Activated B cell treated with CpG ODN at 0.5 μM for 24 hours (primary cell): ENCODE data around the gene SMIM28. TPM values are rescaled to one million over a fixed set of nuclear protein-coding genes. Genes with fewer than 3 reads are reported as not detected.

Experiments
- ATAC-seq: fragments of 200-7000 bp; cut with Tn5 transposase; one replicate; pipeline ENCODE4 v1.10.0; 2021; ENCODE audit warnings: low read depth, mild to moderate bottlenecking, moderate library complexity
- CTCF ChIA-PET: fragments of 350-600 bp; sonication (Branson Sonifier 250); formaldehyde crosslinking; loops from one replicate; lab custom pipeline; 2021; ENCODE audit warnings: antibody characterized with exemption; lab: Charles Lee
- POLR2A ChIA-PET: fragments of 350-600 bp; sonication (Branson Sonifier 250); formaldehyde crosslinking; loops from one replicate; lab custom pipeline; 2021; ENCODE audit warnings: antibody characterized with exemption; lab: Charles Lee
- DNase-seq: peaks from one replicate; pipeline ENCODE4 v3.0.0; 2022
- H3K27ac Mint-ChIP-seq: one replicate; pipeline ENCODE4 v1.8.0; 2020; ENCODE audit warnings: mixed read lengths
- H3K27me3 Mint-ChIP-seq: one replicate; pipeline ENCODE4 v1.8.0; 2021; ENCODE audit warnings: mixed read lengths
- H3K36me3 Mint-ChIP-seq: one replicate; pipeline ENCODE4 v1.8.0; 2021; ENCODE audit warnings: low read depth, mixed read lengths
- H3K4me1 Mint-ChIP-seq: one replicate; pipeline ENCODE4 v1.8.0; 2021; ENCODE audit warnings: mixed read lengths
- H3K4me3 Mint-ChIP-seq: one replicate; pipeline ENCODE4 v1.8.0; 2020; ENCODE audit warnings: mild to moderate bottlenecking, mixed read lengths
- H3K9me3 Mint-ChIP-seq: one replicate; pipeline ENCODE4 v1.8.0; 2020; ENCODE audit warnings: mixed read lengths
- intact Hi-C: fragments of 100-400 bp; cut with micrococcal nuclease; formaldehyde crosslinking; loops from one replicate; pipeline ENCODE4 v1.15.1; 2024
- total RNA-seq: library from RNA; stranded (reverse); gene quantifications from 2 replicates; pipeline ENCODE4 v1.2.3, GENCODE V29; 2022
- TF ChIP-seq, protein P1 (sequence below): fragments of 200-600 bp; IDR thresholded peaks from one replicate; pipeline ENCODE4 v1.8.0; 2022; ENCODE audit warnings: antibody characterized with exemption, mild to moderate bottlenecking

SMIM28 gene
- total RNA-seq, 1 donor from 2014 or later = not detected

GRCh38 chr6:138418118-138418742, 40.5 kb downstream of the SMIM28 start:
- Mint-ChIP-seq H3K4me3 (no peak overlapping the region), H3K36me3 (peaks cover 56% of the 10 kb centered on the region), H3K9me3 (no peaks in the 10 kb centered on the region), H3K4me1 (no peaks in the 10 kb centered on the region), H3K27ac (no peak overlapping the region), H3K27me3 (no peaks in the 10 kb centered on the region)
- no peak for ATAC-seq
- DNase-seq = no peak
- POLR2A ChIA-PET = no interaction called here
- TF ChIP-seq, protein P1, sequence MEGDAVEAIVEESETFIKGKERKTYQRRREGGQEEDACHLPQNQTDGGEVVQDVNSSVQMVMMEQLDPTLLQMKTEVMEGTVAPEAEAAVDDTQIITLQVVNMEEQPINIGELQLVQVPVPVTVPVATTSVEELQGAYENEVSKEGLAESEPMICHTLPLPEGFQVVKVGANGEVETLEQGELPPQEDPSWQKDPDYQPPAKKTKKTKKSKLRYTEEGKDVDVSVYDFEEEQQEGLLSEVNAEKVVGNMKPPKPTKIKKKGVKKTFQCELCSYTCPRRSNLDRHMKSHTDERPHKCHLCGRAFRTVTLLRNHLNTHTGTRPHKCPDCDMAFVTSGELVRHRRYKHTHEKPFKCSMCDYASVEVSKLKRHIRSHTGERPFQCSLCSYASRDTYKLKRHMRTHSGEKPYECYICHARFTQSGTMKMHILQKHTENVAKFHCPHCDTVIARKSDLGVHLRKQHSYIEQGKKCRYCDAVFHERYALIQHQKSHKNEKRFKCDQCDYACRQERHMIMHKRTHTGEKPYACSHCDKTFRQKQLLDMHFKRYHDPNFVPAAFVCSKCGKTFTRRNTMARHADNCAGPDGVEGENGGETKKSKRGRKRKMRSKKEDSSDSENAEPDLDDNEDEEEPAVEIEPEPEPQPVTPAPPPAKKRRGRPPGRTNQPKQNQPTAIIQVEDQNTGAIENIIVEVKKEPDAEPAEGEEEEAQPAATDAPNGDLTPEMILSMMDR = no peak
- intact Hi-C loops = no loop called here
- CTCF ChIA-PET = interaction anchor here (0.9 kb wide), 1 partner anchor 302 kb away, joined by 3 read pairs; no protein-coding TSS in a partner anchor

DNA sequence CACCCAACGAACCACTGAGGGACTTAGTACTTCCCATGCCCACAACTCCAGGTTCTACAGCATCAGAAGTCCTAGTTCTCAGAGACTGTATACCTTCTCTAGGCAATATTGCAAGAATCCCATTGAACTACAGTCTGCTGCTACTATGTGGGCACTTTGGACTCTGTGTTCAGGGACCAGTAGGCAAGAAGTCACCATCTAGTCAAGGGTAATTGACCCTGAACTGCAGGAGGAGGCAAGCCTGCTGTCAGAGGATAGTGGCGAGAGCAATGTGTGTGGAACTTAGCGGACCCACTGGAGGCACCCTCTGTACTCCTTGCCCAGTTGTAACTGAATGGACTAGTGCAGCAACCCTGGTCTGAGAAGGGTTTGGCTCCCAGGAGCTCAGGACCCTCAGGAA, 42.1 kb downstream of the SMIM28 start:
- CTCF ChIA-PET = no interaction called here
- no peak overlapping the region for H3K27ac Mint-ChIP-seq
- TF ChIP-seq, protein P1 = no peak
- no peaks in the 10 kb centered on the region for H3K9me3 Mint-ChIP-seq
- intact Hi-C loops = no loop called here
- no peaks in the 10 kb centered on the region for H3K27me3 Mint-ChIP-seq
- no peaks in the 10 kb centered on the region for H3K4me1 Mint-ChIP-seq
- H3K36me3 Mint-ChIP-seq = peaks cover 42% of the 10 kb centered on the region
- H3K4me3 Mint-ChIP-seq = no peak overlapping the region
- no peak for DNase-seq
- ATAC-seq = no peak
- POLR2A ChIA-PET = no interaction called here

- ChIA-PET POLR2A (no interaction called here), CTCF (no interaction called here)
- no peak for DNase-seq
- no peak overlapping the region for H3K4me3 Mint-ChIP-seq
- H3K4me1 Mint-ChIP-seq = no peaks in the 10 kb centered on the region
- H3K9me3 Mint-ChIP-seq = no peaks in the 10 kb centered on the region
- peaks cover 38% of the 10 kb centered on the region for H3K36me3 Mint-ChIP-seq
- H3K27me3 Mint-ChIP-seq = no peaks in the 10 kb centered on the region
- no peak overlapping the region for H3K27ac Mint-ChIP-seq
- no peak for ATAC-seq
- intact Hi-C loops = no loop called here
- TF ChIP-seq, protein P1 = no peak
Observed at GRCh38 chr6:138420356-138420755, 42.7 kb downstream of the SMIM28 start.

DNA sequence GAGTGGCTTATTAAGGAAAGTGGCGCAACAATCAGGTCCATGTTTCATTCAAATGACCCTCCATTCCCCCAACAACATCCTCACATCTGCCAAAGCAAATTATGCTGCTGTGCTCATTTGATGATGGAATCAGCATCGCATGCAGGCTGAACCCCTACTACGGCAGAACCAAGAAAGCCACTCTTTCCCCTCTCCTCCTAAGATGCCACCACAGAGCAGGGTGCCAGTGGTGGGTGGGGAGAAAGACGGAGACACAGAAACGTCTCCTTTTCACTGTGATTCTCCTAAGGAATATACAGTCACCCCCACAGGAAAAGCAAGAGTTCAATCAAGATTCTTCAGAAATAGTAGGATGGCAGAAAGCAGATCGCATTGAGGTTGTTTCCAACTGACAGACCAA, 43.4 kb downstream of the SMIM28 start:
- Mint-ChIP-seq H3K4me1 (no peaks in the 10 kb centered on the region), H3K4me3 (no peak overlapping the region), H3K36me3 (peaks cover 31% of the 10 kb centered on the region), H3K9me3 (no peaks in the 10 kb centered on the region), H3K27ac (no peak overlapping the region), H3K27me3 (no peaks in the 10 kb centered on the region)
- intact Hi-C loops = no loop called here
- ChIA-PET POLR2A (no interaction called here), CTCF (no interaction called here)
- DNase-seq (no peak), ATAC-seq (no peak)
- TF ChIP-seq, protein P1 = no peak

DNA sequence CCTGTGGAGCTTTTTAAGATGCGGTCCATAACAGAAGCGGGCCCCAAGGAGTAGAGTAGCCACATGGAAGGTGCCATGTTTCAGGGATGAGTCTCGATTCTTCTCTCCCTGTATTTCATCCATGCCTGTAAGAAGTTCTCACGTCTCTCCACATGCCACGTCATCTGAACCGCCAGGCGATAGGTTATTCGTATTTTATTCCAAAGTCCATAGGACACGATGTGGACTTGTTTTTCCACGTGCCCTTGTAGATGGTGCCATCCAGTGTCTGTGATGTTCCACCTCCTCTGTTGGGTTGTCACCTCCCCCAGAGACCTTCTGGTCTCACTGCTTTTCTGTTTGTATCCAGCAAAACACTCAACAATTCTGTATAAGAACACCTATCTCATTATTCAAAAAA, 43.9 kb downstream of the SMIM28 start:
- ATAC-seq = no peak

More for the DNA sequence above, 43.9 kb downstream of the SMIM28 start:
- DNase-seq = no peak
- Mint-ChIP-seq H3K36me3 (peaks cover 26% of the 10 kb centered on the region), H3K27me3 (no peaks in the 10 kb centered on the region), H3K4me3 (no peak overlapping the region), H3K27ac (no peak overlapping the region), H3K9me3 (no peaks in the 10 kb centered on the region), H3K4me1 (no peaks in the 10 kb centered on the region)
- intact Hi-C loops = no loop called here
- TF ChIP-seq, protein P1 = no peak
- ChIA-PET POLR2A (no interaction called here), CTCF (interaction anchor here (1.0 kb wide), 1 partner anchor 306 kb away, joined by 3 read pairs; no protein-coding TSS in a partner anchor)
